ENCODE data around the gene ATF4. TPM values are rescaled to one million over a fixed set of nuclear protein-coding genes. Genes with fewer than 3 reads are reported as not detected.

The ATF4 gene
- total RNA-seq, 1 experiment from 2014 or later = 608 TPM

Other genes with a start within 250 kb of the ATF4 start
- gene RPL3, start 200.9 kb upstream of the ATF4 start, total RNA-seq (2021; ENCODE audit: unreplicated experiment) = 2,966 TPM
- 20.7 TPM for gene SYNGR1, start 170.6 kb upstream of the ATF4 start, total RNA-seq (2021; ENCODE audit: unreplicated experiment)
- gene TAB1, start 120.8 kb upstream of the ATF4 start, total RNA-seq (2021; ENCODE audit: unreplicated experiment) = 25.4 TPM
- 0.20 TPM for gene MGAT3, start 63.5 kb upstream of the ATF4 start, total RNA-seq (2021; ENCODE audit: unreplicated experiment)
- 42.8 TPM for gene MIEF1, start 18.3 kb upstream of the ATF4 start, total RNA-seq (2021; ENCODE audit: unreplicated experiment)
- 80.4 TPM for gene RPS19BP1, start 12.2 kb downstream of the ATF4 start, total RNA-seq (2021; ENCODE audit: unreplicated experiment)
- 0.15 TPM for gene CACNA1I, start 50.2 kb downstream of the ATF4 start, total RNA-seq (2021; ENCODE audit: unreplicated experiment)